K562 (cell line): ENCODE results near the gene SYMPK. TPM values are rescaled to one million over a fixed set of nuclear protein-coding genes. Genes with fewer than 3 reads are reported as not detected.

ENCODE experiments used
- ATAC-seq: fragments of 200-7000 bp; cut with Tn5 transposase; 3 replicates; pipeline ENCODE4 v1.9.1; 2020; ENCODE audit warnings: moderate library complexity
- BruUV-seq: library from RNA; stranded (reverse); fragments of 400-500 nt; replicated peaks from 2 replicates; lab custom pipeline; 2021; lab: Mats Ljungman, UMichigan
- CTCF ChIA-PET: fragments of 300-600 bp; formaldehyde crosslinking; extraction: SDS; loops from one replicate; lab custom pipeline; 2021; ENCODE audit warnings: low intra/inter-chr PET ratio; lab: Yijun Ruan, JAX
- POLR2A ChIA-PET: fragments of 300-600, 350-650 bp; sonication (Branson Sonifier 250); formaldehyde crosslinking; extraction: SDS; loops from one replicate; lab custom pipeline; 2021; ENCODE audit warnings: antibody characterized with exemption, inconsistent platforms; lab: Yijun Ruan, JAX
- DNase-seq, 4 experiments: peaks; one replicate each; pipeline versions ENCODE4 v3.0.0 to v3.0.0-alpha.2; 2011 to 2018; ENCODE audit warnings: low spot score in 3 of 4, mixed read lengths in 3 of 4; ENCODE audit errors: extremely low read depth in 1 of 4
- FAIRE-seq: peaks from 2 replicates; lab custom pipeline; 2011; peaks lifted over from hg19 to GRCh38; lab: Jason Lieb, UNC
- H2AFZ ChIP-seq: 2 replicates; pipeline ENCODE4 v1.6.0; 2011; ENCODE audit warnings: low read depth, low read length, control low read depth, inconsistent platforms
- H3K27ac ChIP-seq: fragments of 200-600 bp; 3 replicates; pipeline ENCODE4 v1.8.0; 2011; ENCODE audit warnings: low read depth, mild to moderate bottlenecking, control low read depth, inconsistent platforms, low read length, moderate library complexity, mixed read lengths; ENCODE audit errors: extremely low read depth
- H3K27me3 ChIP-seq, 2 experiments: fragments of 300-600 bp in 1 of 2; 2 replicates in 1 of 2; 3 replicates in 1 of 2; pipeline versions ENCODE4 v1.6.0 to v1.8.0; 2011; ENCODE audit warnings: inconsistent platforms in 2 of 2, low read length in 2 of 2, mild to moderate bottlenecking in 1 of 2, mixed read lengths in 1 of 2, moderate library complexity in 1 of 2; ENCODE audit not compliant: control insufficient read depth in 2 of 2, insufficient read depth in 2 of 2
- H3K36me3 ChIP-seq: fragments of 300-600 bp; 3 replicates; pipeline ENCODE4 v1.8.0; 2011; ENCODE audit warnings: mild to moderate bottlenecking, low read length, inconsistent platforms; ENCODE audit not compliant: control insufficient read depth, insufficient read depth
- H3K4me1 ChIP-seq, 2 experiments: fragments of 200-600 bp in 1 of 2; replicated peaks in 1 of 2; 2 replicates in 1 of 2; 3 replicates in 1 of 2; pipeline versions ENCODE4 v1.5.1 to v1.8.0; 2011; ENCODE audit warnings: inconsistent platforms in 2 of 2, low read length in 2 of 2, mild to moderate bottlenecking in 1 of 2, mixed read lengths in 1 of 2, moderate library complexity in 1 of 2; ENCODE audit not compliant: control insufficient read depth in 2 of 2, insufficient read depth in 2 of 2
- H3K4me2 ChIP-seq: 2 replicates; pipeline ENCODE4 v1.6.1; 2011; ENCODE audit warnings: low read length, control low read depth, inconsistent platforms, mixed read lengths; ENCODE audit not compliant: insufficient read depth
- H3K4me3 ChIP-seq: fragments of 200-600 bp; sonication (generic), shearing (Covaris generic); 2 replicates; pipeline ENCODE4 v1.5.1; 2016; ENCODE audit warnings: control low read depth, inconsistent platforms
- H3K79me2 ChIP-seq: fragments of 200-600 bp; 3 replicates; pipeline ENCODE4 v1.8.0; 2011; ENCODE audit warnings: low read length, inconsistent platforms; ENCODE audit not compliant: control insufficient read depth, insufficient read depth
- H3K9ac ChIP-seq, 2 experiments: 2 replicates each; pipeline versions ENCODE4 v1.6.0 to v1.6.1; 2011; ENCODE audit warnings: low read depth in 2 of 2, low read length in 2 of 2, control low read depth in 1 of 2, inconsistent platforms in 1 of 2, mild to moderate bottlenecking in 1 of 2, mixed read lengths in 1 of 2; ENCODE audit not compliant: insufficient read depth in 1 of 2
- H3K9me1 ChIP-seq: one replicate; pipeline ENCODE4 v1.6.0; 2011; ENCODE audit warnings: inconsistent platforms, mild to moderate bottlenecking, low read length, moderate library complexity; ENCODE audit not compliant: control insufficient read depth, insufficient read depth
- H3K9me3 ChIP-seq: replicated peaks from 2 replicates; pipeline ENCODE4 v1.5.1; 2011; ENCODE audit warnings: low read depth, low read length, inconsistent platforms; ENCODE audit not compliant: control insufficient read depth, insufficient read depth
- H4K20me1 ChIP-seq: replicated peaks from 2 replicates; pipeline ENCODE4 v1.6.1; 2011; ENCODE audit warnings: low read length, inconsistent platforms, mixed read lengths; ENCODE audit not compliant: control insufficient read depth, insufficient read depth
- BRF1 ChIP-seq: IDR thresholded peaks from 3 replicates; pipeline ENCODE4 v1.6.1; 2011; ENCODE audit warnings: borderline replicate concordance, mild to moderate bottlenecking; ENCODE audit not compliant: insufficient read length; ENCODE audit errors: extremely low read depth
- HNRNPLL ChIP-seq: fragments of 200-400 bp; formaldehyde crosslinking; IDR thresholded peaks from 2 replicates; pipeline ENCODE4 v1.6.1; 2017; ENCODE audit warnings: low read length, low read depth, mild to moderate bottlenecking; ENCODE audit not compliant: poor library complexity, severe bottlenecking
- ILK ChIP-seq: fragments of 450-650 bp; IDR thresholded peaks from 2 replicates; pipeline ENCODE4 v1.6.1; 2016; ENCODE audit warnings: missing genetic modification characterization, low read depth, mild to moderate bottlenecking, missing compliant biosample characterization, moderate library complexity, borderline replicate concordance
- IRF1 ChIP-seq: sonication (generic); formaldehyde crosslinking; IDR thresholded peaks from 2 replicates; pipeline ENCODE4 v1.8.0; 2022; ENCODE audit warnings: missing genetic modification reagents, mild to moderate bottlenecking, borderline replicate concordance
- KLF16 ChIP-seq: IDR thresholded peaks from 2 replicates; pipeline ENCODE4 v1.6.1; 2016; ENCODE audit warnings: antibody characterized with exemption
- MAFG ChIP-seq: fragments of 450-650 bp; conservative IDR thresholded peaks from 2 replicates; pipeline ENCODE4 v1.6.1; 2016; ENCODE audit warnings: missing genetic modification characterization, missing compliant biosample characterization
- MAX ChIP-seq: sonication (generic); formaldehyde crosslinking; IDR thresholded peaks from 2 replicates; pipeline ENCODE4 v1.9.0; 2022; ENCODE audit warnings: mild to moderate bottlenecking, missing genetic modification reagents
- MCM7 ChIP-seq, 2 experiments: fragments of 450-650 bp; IDR thresholded peaks; 2 replicates each; pipeline ENCODE4 v1.6.1; 2016 to 2018
- MEIS2 ChIP-seq: fragments of 450-650 bp; IDR thresholded peaks from 2 replicates; pipeline ENCODE4 v1.6.1; 2014; ENCODE audit warnings: mild to moderate bottlenecking; ENCODE audit not compliant: partially characterized antibody
- NFRKB ChIP-seq: fragments of 450-650 bp; IDR thresholded peaks from 2 replicates; pipeline ENCODE4 v1.6.1; 2016; ENCODE audit warnings: low read depth
- POLR2B ChIP-seq: fragments of 450-650 bp; IDR thresholded peaks from 2 replicates; pipeline ENCODE4 v1.6.1; 2018; ENCODE audit warnings: low read depth; ENCODE audit not compliant: partially characterized antibody
- RBFOX2 ChIP-seq: fragments of 200-400 bp; formaldehyde crosslinking; IDR thresholded peaks from 2 replicates; pipeline ENCODE4 v1.6.1; 2017; ENCODE audit warnings: low read depth, mild to moderate bottlenecking, low read length, moderate library complexity
- SMAD3 ChIP-seq: fragments of 450-650 bp; formaldehyde crosslinking; conservative IDR thresholded peaks from 2 replicates; pipeline ENCODE4 v1.4.0; 2020; ENCODE audit warnings: mild to moderate bottlenecking
- SMARCA4 ChIP-seq: fragments of 450-650 bp; IDR thresholded peaks from 2 replicates; pipeline ENCODE4 v1.6.1; 2016
- SNRNP70 ChIP-seq: fragments of 200-400 bp; formaldehyde crosslinking; optimal IDR thresholded peaks from 2 replicates; pipeline ENCODE3; 2017; ENCODE audit warnings: low read depth, low read length
- XRCC3 ChIP-seq: fragments of 450-650 bp; IDR thresholded peaks from 2 replicates; pipeline ENCODE4 v1.6.1; 2017; ENCODE audit warnings: mild to moderate bottlenecking, moderate library complexity
- ZBTB33 ChIP-seq: sonication (generic); formaldehyde crosslinking; IDR thresholded peaks from 2 replicates; pipeline ENCODE4 v1.8.1; 2023; ENCODE audit warnings: mild to moderate bottlenecking, missing genetic modification reagents
- ZNF384 ChIP-seq: IDR thresholded peaks from 2 replicates; pipeline ENCODE4 v1.6.1; 2012; ENCODE audit warnings: low read depth, low read length, improper control_type of control experiment
- WGBS: fragments of 100-300 bp; shearing (Covaris generic); methylation state at CpG from one replicate; pipeline ENCODE4 v1.1.6; 2016; ENCODE audit warnings: low coverage, mixed read lengths; ENCODE audit not compliant: insufficient coverage; ENCODE audit errors: missing lambda C conversion rate; 5-methylcytosine and 5-hydroxymethylcytosine counted together
- in situ Hi-C: fragments of 300-500 bp; cut with MboI; formaldehyde crosslinking; loops from 4 replicates; pipeline ENCODE4 v1.15.0; 2018; ENCODE audit warnings: inconsistent platforms, mixed read lengths
- intact Hi-C: fragments of 100-400 bp; cut with micrococcal nuclease; formaldehyde crosslinking; loops from 2 replicates; pipeline ENCODE4 v1.14.2; 2022
- polyA plus RNA-seq, 8 experiments: library from polyadenylated mRNA; depleted of rRNA in 4 of 8; stranded (reverse) in 5 of 8; unstranded in 3 of 8; fragments of >200 nt; fragmentation: Nextera tagmentation in 2 of 8; fragmentation: Illumina TruSeq in 1 of 8; extraction: Ambion mirVana in 2 of 8; extraction: Trizol in 1 of 8; gene quantifications; 2 replicates each; pipeline versions ENCODE4 v1.2.1 to v1.2.3, GENCODE V29; 2011 to 2014; ENCODE audit warnings: inconsistent platforms in 1 of 8, missing spikeins in 1 of 8
- total RNA-seq, 7 experiments: library from RNA; depleted of rRNA in 6 of 7; stranded (reverse); fragments of >200 nt in 6 of 7; fragmentation: Illumina TruSeq in 2 of 7; extraction: Trizol in 2 of 7; gene quantifications; 2 replicates each; pipeline versions ENCODE4 v1.2.1 to v1.2.3, GENCODE V29; 2011 to 2021; ENCODE audit warnings: low replicate concordance in 1 of 7

The SYMPK gene
- total and polyA plus RNA-seq, 9 of the 15 experiments (the other 6 are each of a cell fraction or from before 2014, with no cell fraction given): 0.73 to 95.5 (median 58.4) TPM

GRCh38 chr19:45782820-45783785, 79.8 kb downstream of the SYMPK start:
- ATAC-seq (no peak), FAIRE-seq (no peak), DNase-seq (no peak)
- Histone ChIP-seq H3K79me2 (no peaks in the 10 kb centered on the region), H3K4me3 (no peak overlapping the region), H3K9ac (peak overlapping the region in 1 of 2 experiments; percentile 78; a peak in 2 of 4 replicates), H3K27ac (no peak overlapping the region), H3K36me3 (peaks cover 31% of the 10 kb centered on the region; the same call in 2 of the 3 replicates), H4K20me1 (peaks cover 10% of the 10 kb centered on the region; the same call in 1 of the 2 replicates), H3K9me3 (no peaks in the 10 kb centered on the region), H3K4me1 (peaks cover 16 to 67% of the 10 kb centered on the region in 2 experiments), H2AFZ (no peak overlapping the region), H3K4me2 (no peak overlapping the region), H3K27me3 (no peaks in the 10 kb centered on the region), H3K9me1 (peaks cover 6% of the 10 kb centered on the region)
- BruUV-seq: no TSS peak
- in situ Hi-C loops: no loop called here
- ChIA-PET CTCF (no interaction called here), POLR2A (interaction anchor here (0.5 to 7.7 kb wide), 8 partner anchors 9 to 1003 kb away, joined by 3 to 70 read pairs (median 3); partner anchors contain the start of genes DMWD and SIX5)
- intact Hi-C loops: no loop called here
- WGBS: 73% methylated on average over 19 of the region's 26 CpGs
- 0 out of 2 replicates have a peak, but pooled peaks have one; percentile 16 for TF ChIP-seq MAX (CRISPR knock-in tag)
- no peak for TF ChIP-seq XRCC3
- no peak for TF ChIP-seq ZBTB33 (CRISPR knock-in tag)
- no peak for TF ChIP-seq SMARCA4
- no peak for TF ChIP-seq MEIS2
- no peak for TF ChIP-seq ILK
- no peak for TF ChIP-seq KLF16
- TF ChIP-seq SMAD3 (CRISPR knock-in tag): no peak
- TF ChIP-seq ZNF384: 0 out of 2 replicates have a peak, but pooled peaks have one; percentile 10
- TF ChIP-seq SNRNP70: no peak
- TF ChIP-seq HNRNPLL: no peak
- no peak for TF ChIP-seq IRF1 (CRISPR knock-in tag)
- TF ChIP-seq POLR2B: no peak
- no peak for TF ChIP-seq NFRKB
- TF ChIP-seq MCM7 (IDR thresholded peaks at IDR 0.05): no peak
- TF ChIP-seq MAFG: no peak
- TF ChIP-seq BRF1: no peak
- peak; percentile 34; the same call in 1 of the 2 replicates for TF ChIP-seq RBFOX2
